Glomerular visceral epithelial cell (primary cell): ENCODE results near the gene KMT2A.
"Not testable (repeated sequence)": the region's sequence is repeated elsewhere in the genome, so short reads cannot be mapped to it uniquely, and the experiment has no call there.

Experiments
- DNase-seq: peaks from one replicate; pipeline ENCODE4 v3.0.0-alpha.2; 2016; ENCODE audit errors: extremely low spot score

KMT2A gene

GRCh38 chr11:118435893-118436624 is at the start of gene KMT2A:
KMT2A (plus strand) TSS chr11:118436492; CDS start chr11:118436513, 21 bp downstream.
- DNase-seq, result peak; percentile 98

DNA sequence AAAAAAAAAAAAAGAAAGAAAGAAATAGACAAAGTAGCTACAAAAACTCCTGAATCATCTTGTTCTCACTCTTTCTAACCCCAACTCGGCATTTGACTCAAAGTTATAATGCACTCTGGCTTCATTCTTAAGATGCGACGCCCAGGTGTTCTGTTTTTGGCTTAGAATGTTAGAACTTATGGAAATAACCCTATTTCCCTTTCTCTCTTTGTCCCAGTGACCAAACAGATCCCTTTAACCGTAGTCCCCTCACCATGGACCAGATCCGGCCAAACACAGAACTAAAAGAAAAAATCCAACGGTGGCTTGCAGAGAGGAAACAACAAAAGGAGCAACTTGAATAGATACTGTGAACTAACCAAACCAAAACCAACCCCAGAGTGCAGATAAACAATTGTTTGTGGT is 40.2 kb upstream of the KMT2A start:
- DNase-seq, result no peak

DNA sequence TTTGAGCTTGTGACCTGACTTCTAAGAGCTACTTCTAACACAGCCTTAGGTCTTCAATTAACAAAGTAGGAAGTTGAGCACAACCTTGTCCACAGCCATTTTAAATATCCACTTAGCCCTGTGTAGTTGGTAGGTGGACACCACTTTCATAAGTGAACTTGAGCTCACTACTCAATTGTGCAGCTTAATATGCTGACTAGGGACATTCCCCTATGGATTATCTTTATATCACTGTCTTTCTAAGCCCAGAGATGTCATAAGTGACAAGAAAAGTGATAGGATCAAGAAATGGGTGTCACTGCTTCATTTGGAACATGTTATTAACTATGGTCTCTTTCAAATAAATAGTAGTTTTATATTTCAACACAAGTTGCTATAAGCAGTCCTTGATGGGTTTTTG is 38.8 kb upstream of the KMT2A start:
- no peak for DNase-seq

GRCh38 chr11:118398791-118399559 is 37.3 kb upstream of the KMT2A start:
- no peak for DNase-seq

GRCh38 chr11:118401151-118401879 is 35.0 kb upstream of the KMT2A start, which contains the start of gene ATP5MG:
ATP5MG (plus strand) TSS chr11:118401606; CDS start chr11:118401666, 60 bp downstream.
- DNase-seq, result peak; percentile 88

GRCh38 chr11:118401880-118402590 is 34.3 kb upstream of the KMT2A start:
- peak; percentile 39 for DNase-seq

- DNase-seq, result not testable (repeated sequence)
These were observed 33.7 kb upstream of the KMT2A start for GRCh38 chr11:118402594-118402993.

- no peak for DNase-seq
These were observed 29.6 kb upstream of the KMT2A start for GRCh38 chr11:118406599-118407166.

- DNase-seq, result no peak
These were observed 26.1 kb upstream of the KMT2A start for GRCh38 chr11:118410055-118410745.

GRCh38 chr11:118411530-118411929 is 24.8 kb upstream of the KMT2A start:
- DNase-seq, result no peak

GRCh38 chr11:118412921-118413320 is 23.4 kb upstream of the KMT2A start:
- DNase-seq, result no peak

- no peak for DNase-seq
These were observed 21.1 kb upstream of the KMT2A start for GRCh38 chr11:118415062-118415738.

- DNase-seq, result peak; percentile 81
These were observed 20.6 kb upstream of the KMT2A start for GRCh38 chr11:118415739-118416068.

GRCh38 chr11:118416900-118417299 is 19.4 kb upstream of the KMT2A start:
- DNase-seq, result not testable (repeated sequence)

- peak; percentile 62 for DNase-seq
These were observed 18.5 kb upstream of the KMT2A start for GRCh38 chr11:118417801-118418200.

- no peak for DNase-seq
These were observed 17.5 kb upstream of the KMT2A start for GRCh38 chr11:118418766-118419165.

GRCh38 chr11:118427707-118428106 is 8.6 kb upstream of the KMT2A start:
- DNase-seq, result no peak

DNA sequence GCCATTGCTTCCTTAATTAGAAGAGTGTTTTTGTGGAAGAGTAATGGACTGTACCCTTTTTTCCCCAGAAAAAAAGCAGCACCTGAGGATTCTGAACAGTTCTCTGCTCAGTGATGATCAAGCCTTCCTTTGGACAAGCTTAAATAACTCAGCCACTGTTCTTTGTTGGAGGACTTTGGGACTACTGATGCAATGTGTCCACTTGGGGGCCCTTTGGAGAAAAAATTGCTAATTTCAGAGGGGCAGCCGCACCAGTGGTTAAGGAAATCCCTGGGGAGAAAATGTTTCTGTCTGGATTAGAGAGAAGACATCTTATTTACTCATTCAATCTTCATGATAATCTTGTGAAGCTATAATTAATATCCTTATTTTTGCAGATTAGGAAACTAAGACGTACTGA is 5.3 kb upstream of the KMT2A start:
- DNase-seq, result no peak

DNA sequence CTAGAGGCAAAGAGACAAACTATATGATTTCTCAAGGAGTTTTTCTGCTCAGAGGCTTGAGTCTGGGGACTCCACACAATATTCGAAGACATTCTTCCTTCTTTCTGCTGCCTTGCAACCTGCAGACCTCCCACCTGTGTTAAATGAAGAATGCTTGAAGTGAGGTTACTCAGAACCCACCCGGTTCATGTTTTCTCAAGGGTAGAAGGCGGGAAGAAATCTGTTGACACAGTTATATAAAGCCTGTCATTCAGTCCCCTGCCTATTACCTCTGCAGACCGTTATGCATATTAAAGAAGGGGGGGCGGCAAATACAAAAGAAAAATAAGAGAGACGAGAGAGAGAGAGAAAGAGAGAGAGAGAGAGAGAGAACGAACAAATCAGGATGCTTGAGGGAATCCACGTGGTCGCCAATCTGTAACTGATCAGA is 2.2 kb upstream of the KMT2A start:
- no peak for DNase-seq
